HEK293T (cell line): Measurements from ENCODE around the gene HOXA9.

Source experiments
- CTCF ChIA-PET: fragments of 350-600 bp; formaldehyde crosslinking; extraction: SDS; loops from one replicate; lab custom pipeline; 2021; ENCODE audit warnings: antibody characterized with exemption, inconsistent platforms; lab: Yijun Ruan, JAX
- POLR2A ChIA-PET: fragments of 350-600 bp; formaldehyde crosslinking; extraction: SDS; loops from one replicate; lab custom pipeline; 2020; ENCODE audit warnings: antibody characterized with exemption, inconsistent platforms; lab: Yijun Ruan, JAX
- DNase-seq: peaks from one replicate; pipeline ENCODE4 v3.0.0; 2012; ENCODE audit warnings: mixed read lengths; ENCODE audit errors: extremely low spot score
- ARNT ChIP-seq: fragments of 450-650 bp; IDR thresholded peaks from 2 replicates; pipeline ENCODE4 v1.6.1; 2017; ENCODE audit warnings: mild to moderate bottlenecking
- BHLHE40 ChIP-seq: fragments of 450-650 bp; IDR thresholded peaks from 2 replicates; pipeline ENCODE4 v1.6.1; 2016; ENCODE audit warnings: mild to moderate bottlenecking, moderate library complexity, borderline replicate concordance
- CTBP1 ChIP-seq: fragments of 450-650 bp; IDR thresholded peaks from 2 replicates; pipeline ENCODE4 v1.6.1; 2016; ENCODE audit warnings: borderline replicate concordance
- ELF4 ChIP-seq: fragments of 450-650 bp; IDR thresholded peaks from 2 replicates; pipeline ENCODE4 v1.6.1; 2017; ENCODE audit warnings: antibody characterized with exemption
- FOXA1 ChIP-seq: fragments of 450-650 bp; IDR thresholded peaks from 2 replicates; pipeline ENCODE4 v1.6.1; 2016; ENCODE audit warnings: mild to moderate bottlenecking
- FOXK2 ChIP-seq: fragments of 450-650 bp; IDR thresholded peaks from 2 replicates; pipeline ENCODE4 v1.6.1; 2016; ENCODE audit warnings: mild to moderate bottlenecking
- FOXM1 ChIP-seq: fragments of 450-650 bp; IDR thresholded peaks from 2 replicates; pipeline ENCODE4 v1.6.1; 2017; ENCODE audit warnings: mild to moderate bottlenecking, borderline replicate concordance
- HDGF ChIP-seq: fragments of 450-650 bp; IDR thresholded peaks from 2 replicates; pipeline ENCODE4 v1.6.1; 2017; ENCODE audit warnings: antibody characterized with exemption, borderline replicate concordance
- L3MBTL2 ChIP-seq: fragments of 450-650 bp; conservative IDR thresholded peaks from 2 replicates; pipeline ENCODE4 v1.6.1; 2016; ENCODE audit warnings: mild to moderate bottlenecking
- LEF1 ChIP-seq: fragments of 450-650 bp; IDR thresholded peaks from 2 replicates; pipeline ENCODE4 v1.6.1; 2017; ENCODE audit warnings: mild to moderate bottlenecking, borderline replicate concordance
- NFRKB ChIP-seq: fragments of 450-650 bp; IDR thresholded peaks from 2 replicates; pipeline ENCODE4 v1.6.1; 2016; ENCODE audit warnings: mild to moderate bottlenecking, moderate library complexity
- PKNOX1 ChIP-seq: fragments of 450-650 bp; IDR thresholded peaks from 2 replicates; pipeline ENCODE4 v1.6.1; 2016
- SP1 ChIP-seq: fragments of 450-650 bp; IDR thresholded peaks from 2 replicates; pipeline ENCODE4 v1.6.1; 2017
- SUZ12 ChIP-seq: fragments of 450-650 bp; IDR thresholded peaks from 2 replicates; pipeline ENCODE4 v1.6.1; 2016; ENCODE audit warnings: mild to moderate bottlenecking
- TARDBP ChIP-seq: fragments of 450-650 bp; IDR thresholded peaks from 2 replicates; pipeline ENCODE4 v1.6.1; 2016
- ZNF384 ChIP-seq: fragments of 450-650 bp; IDR thresholded peaks from 2 replicates; pipeline ENCODE4 v1.6.1; 2016

Gene HOXA9

GRCh38 chr7:27132214-27132613 lies 33.1 kb downstream of the HOXA9 start:
- POLR2A ChIA-PET, result interaction anchor here (0.9 to 5.3 kb wide), 7 partner anchors 11 to 35 kb away, joined by 3 to 103 read pairs (median 8); partner anchors contain the start of genes HOXA5 and HOXA7
- CTCF ChIA-PET, result interaction anchor here (1.4 kb wide), 1 partner anchor 47 kb away, joined by 3 read pairs; no protein-coding TSS in a partner anchor
- TF ChIP-seq ZNF384, result no peak
- no peak for DNase-seq

GRCh38 chr7:27131390-27131819 lies 33.9 kb downstream of the HOXA9 start:
- ChIA-PET POLR2A (interaction anchor here (0.8 to 5.3 kb wide), 18 partner anchors 10 to 1269 kb away, joined by 3 to 103 read pairs (median 4); partner anchors contain the start of genes HOXA5, HOXA7 and SKAP2), CTCF (interaction anchor here (1.4 kb wide), 1 partner anchor 48 kb away, joined by 3 read pairs; no protein-coding TSS in a partner anchor)
- TF ChIP-seq ELF4 (no peak), ZNF384 (no peak), FOXM1 (no peak), FOXK2 (no peak), TARDBP (no peak), BHLHE40 (no peak)
- no peak for DNase-seq

- peak; percentile 78 for DNase-seq
- TF ChIP-seq ZNF384 (no peak), L3MBTL2 (peak; percentile 83), LEF1 (no peak), FOXA1 (no peak), SP1 (no peak), ELF4 (no peak), TARDBP (no peak), ARNT (0 out of 2 replicates have a peak, but pooled peaks have one; percentile 37), PKNOX1 (0 out of 2 replicates have a peak, but pooled peaks have one; percentile 31), NFRKB (no peak), FOXK2 (no peak), HDGF (peak; percentile 69; the same call in 1 of the 2 replicates), BHLHE40 (no peak), SUZ12 (no peak), FOXM1 (no peak), CTBP1 (no peak)
- CTCF ChIA-PET, result interaction anchor here (1.4 kb wide), 2 partner anchors 11 to 48 kb away, joined by 3 read pairs; no protein-coding TSS in a partner anchor
- POLR2A ChIA-PET, result interaction anchor here (0.7 to 5.3 kb wide), 19 partner anchors 10 to 1269 kb away, joined by 3 to 103 read pairs (median 4); partner anchors contain the start of genes HOXA5, HOXA7 and SKAP2
Measured at GRCh38 chr7:27130540-27131389, 34.6 kb downstream of the HOXA9 start, which contains the start of gene HOXA4. Gene HOXA4 (minus strand): TSS chr7:27130757. CDS start chr7:27130733, 24 bp downstream.

- no peak for DNase-seq
- TF ChIP-seq ELF4, result no peak
- peak; percentile 52; the same call in 1 of the 2 replicates for TF ChIP-seq ARNT
- TF ChIP-seq LEF1, result 0 out of 2 replicates have a peak, but pooled peaks have one; percentile 68
- no peak for TF ChIP-seq FOXA1
- 0 out of 2 replicates have a peak, but pooled peaks have one; percentile 3 for TF ChIP-seq FOXM1
- no peak for TF ChIP-seq TARDBP
- no peak for TF ChIP-seq SUZ12
- peak; percentile 90 for TF ChIP-seq PKNOX1
- TF ChIP-seq HDGF, result no peak
- no peak for TF ChIP-seq FOXK2
- TF ChIP-seq NFRKB, result no peak
- no peak for TF ChIP-seq BHLHE40
- TF ChIP-seq CTBP1, result peak; percentile 84
- ChIA-PET CTCF (interaction anchor here (1.4 kb wide), 1 partner anchor 10 kb away, joined by 3 read pairs; no protein-coding TSS in a partner anchor), POLR2A (interaction anchor here (1.9 to 5.3 kb wide), 3 partner anchors 11 to 19 kb away, joined by 8 to 103 read pairs (median 12); no protein-coding TSS in a partner anchor)
Measured at GRCh38 chr7:27129729-27130539, 35.4 kb downstream of the HOXA9 start.

- TF ChIP-seq PKNOX1 (no peak), NFRKB (no peak), TARDBP (no peak), HDGF (no peak), FOXK2 (no peak), SUZ12 (no peak)
- POLR2A ChIA-PET, result interaction anchor here (1.0 to 5.3 kb wide), 2 partner anchors 12 to 18 kb away, joined by 3 to 103 read pairs; no protein-coding TSS in a partner anchor
- no peak for DNase-seq
- CTCF ChIA-PET, result interaction anchor here (1.3 kb wide), 1 partner anchor 32 kb away, joined by 5 read pairs; no protein-coding TSS in a partner anchor
Measured at GRCh38 chr7:27128776-27129728, 36.3 kb downstream of the HOXA9 start.
